K562 (cell line): ENCODE measurements around the gene GMPR. TPM values are rescaled to one million over a fixed set of nuclear protein-coding genes. Genes with fewer than 3 reads are reported as not detected.

Experiments used
- BCLAF1 ChIP-seq, 2 experiments: fragments of 450-650 bp in 1 of 2; IDR thresholded peaks; 2 replicates each; pipeline ENCODE4 v1.6.1; 2011 to 2017; ENCODE audit warnings: low read depth in 2 of 2, antibody characterized with exemption in 1 of 2, borderline replicate concordance in 1 of 2, low read length in 1 of 2, mild to moderate bottlenecking in 1 of 2, mixed read lengths in 1 of 2; ENCODE audit not compliant: control insufficient read depth in 1 of 2
- L3MBTL2 ChIP-seq: fragments of 450-650 bp; IDR thresholded peaks from 2 replicates; pipeline ENCODE4 v1.6.1; 2016; ENCODE audit warnings: mild to moderate bottlenecking, moderate library complexity
- LCOR ChIP-seq: sonication (generic); formaldehyde crosslinking; IDR thresholded peaks from 2 replicates; pipeline ENCODE4 v1.8.0; 2022; ENCODE audit warnings: mild to moderate bottlenecking, missing genetic modification reagents
- MAZ ChIP-seq, 2 experiments: fragments of 450-650 bp in 1 of 2; sonication (generic) in 1 of 2; formaldehyde crosslinking; IDR thresholded peaks in 1 of 2; conservative IDR thresholded peaks in 1 of 2; 2 replicates each; pipeline versions ENCODE4 v1.4.0 to v1.5.0; 2020; ENCODE audit warnings: mild to moderate bottlenecking in 1 of 2, missing genetic modification reagents in 1 of 2
- NEUROD1 ChIP-seq: fragments of 150-350 bp; IDR thresholded peaks from 2 replicates; pipeline ENCODE4 v1.6.1; 2014; ENCODE audit warnings: borderline replicate concordance, low read length, low read depth; ENCODE audit not compliant: partially characterized antibody
- PRDM10 ChIP-seq: fragments of 450-650 bp; IDR thresholded peaks from 2 replicates; pipeline ENCODE4 v1.6.1; 2018; ENCODE audit not compliant: partially characterized antibody
- ZNF184 ChIP-seq: sonication (generic); formaldehyde crosslinking; IDR thresholded peaks from 2 replicates; pipeline ENCODE4 v1.5.0; 2020; ENCODE audit warnings: missing genetic modification reagents
- polyA plus RNA-seq, 8 experiments: library from polyadenylated mRNA; depleted of rRNA in 4 of 8; stranded (reverse) in 5 of 8; unstranded in 3 of 8; fragments of >200 nt; fragmentation: Nextera tagmentation in 2 of 8; fragmentation: Illumina TruSeq in 1 of 8; extraction: Ambion mirVana in 2 of 8; extraction: Trizol in 1 of 8; gene quantifications; 2 replicates each; pipeline versions ENCODE4 v1.2.1 to v1.2.3, GENCODE V29; 2011 to 2014; ENCODE audit warnings: inconsistent platforms in 1 of 8, missing spikeins in 1 of 8
- total RNA-seq, 7 experiments: library from RNA; depleted of rRNA in 6 of 7; stranded (reverse); fragments of >200 nt in 6 of 7; fragmentation: Illumina TruSeq in 2 of 7; extraction: Trizol in 2 of 7; gene quantifications; 2 replicates each; pipeline versions ENCODE4 v1.2.1 to v1.2.3, GENCODE V29; 2011 to 2021; ENCODE audit warnings: low replicate concordance in 1 of 7
- TF ChIP-seq, protein P1 (sequence below): fragments of 450-650 bp; IDR thresholded peaks from 2 replicates; pipeline ENCODE4 v1.6.1; 2017; ENCODE audit warnings: antibody characterized with exemption, mild to moderate bottlenecking
- TF ChIP-seq, protein P2 (sequence below): fragments of 450-650 bp; IDR thresholded peaks from 2 replicates; pipeline ENCODE4 v1.6.1; 2016

Gene GMPR
- total and polyA plus RNA-seq, 9 of the 15 experiments (the other 6 are each of a cell fraction or from before 2014, with no cell fraction given), result 34.6 to 83.7 (median 49.8) TPM

DNA sequence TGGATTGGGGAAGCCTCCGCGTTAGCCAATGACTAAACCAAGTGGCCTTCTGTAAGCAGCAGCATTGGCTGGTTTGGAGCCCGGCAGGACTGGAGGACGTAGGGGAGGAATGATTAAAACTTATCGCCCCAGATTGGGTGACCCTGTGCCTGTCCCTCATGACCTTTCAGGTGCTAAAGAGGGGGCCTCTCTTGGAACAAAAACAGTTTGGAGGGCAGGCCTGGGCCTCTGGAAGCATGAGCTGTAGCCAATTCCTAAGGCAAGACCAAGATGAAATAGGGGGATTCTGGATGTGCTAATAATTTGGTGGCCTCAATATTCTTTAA, 1.4 kb downstream of the GMPR start (continued):
- TF ChIP-seq, protein P1, sequence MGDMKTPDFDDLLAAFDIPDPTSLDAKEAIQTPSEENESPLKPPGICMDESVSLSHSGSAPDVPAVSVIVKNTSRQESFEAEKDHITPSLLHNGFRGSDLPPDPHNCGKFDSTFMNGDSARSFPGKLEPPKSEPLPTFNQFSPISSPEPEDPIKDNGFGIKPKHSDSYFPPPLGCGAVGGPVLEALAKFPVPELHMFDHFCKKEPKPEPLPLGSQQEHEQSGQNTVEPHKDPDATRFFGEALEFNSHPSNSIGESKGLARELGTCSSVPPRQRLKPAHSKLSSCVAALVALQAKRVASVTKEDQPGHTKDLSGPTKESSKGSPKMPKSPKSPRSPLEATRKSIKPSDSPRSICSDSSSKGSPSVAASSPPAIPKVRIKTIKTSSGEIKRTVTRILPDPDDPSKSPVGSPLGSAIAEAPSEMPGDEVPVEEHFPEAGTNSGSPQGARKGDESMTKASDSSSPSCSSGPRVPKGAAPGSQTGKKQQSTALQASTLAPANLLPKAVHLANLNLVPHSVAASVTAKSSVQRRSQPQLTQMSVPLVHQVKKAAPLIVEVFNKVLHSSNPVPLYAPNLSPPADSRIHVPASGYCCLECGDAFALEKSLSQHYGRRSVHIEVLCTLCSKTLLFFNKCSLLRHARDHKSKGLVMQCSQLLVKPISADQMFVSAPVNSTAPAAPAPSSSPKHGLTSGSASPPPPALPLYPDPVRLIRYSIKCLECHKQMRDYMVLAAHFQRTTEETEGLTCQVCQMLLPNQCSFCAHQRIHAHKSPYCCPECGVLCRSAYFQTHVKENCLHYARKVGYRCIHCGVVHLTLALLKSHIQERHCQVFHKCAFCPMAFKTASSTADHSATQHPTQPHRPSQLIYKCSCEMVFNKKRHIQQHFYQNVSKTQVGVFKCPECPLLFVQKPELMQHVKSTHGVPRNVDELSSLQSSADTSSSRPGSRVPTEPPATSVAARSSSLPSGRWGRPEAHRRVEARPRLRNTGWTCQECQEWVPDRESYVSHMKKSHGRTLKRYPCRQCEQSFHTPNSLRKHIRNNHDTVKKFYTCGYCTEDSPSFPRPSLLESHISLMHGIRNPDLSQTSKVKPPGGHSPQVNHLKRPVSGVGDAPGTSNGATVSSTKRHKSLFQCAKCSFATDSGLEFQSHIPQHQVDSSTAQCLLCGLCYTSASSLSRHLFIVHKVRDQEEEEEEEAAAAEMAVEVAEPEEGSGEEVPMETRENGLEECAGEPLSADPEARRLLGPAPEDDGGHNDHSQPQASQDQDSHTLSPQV, result peak; percentile 41; the same call in 1 of the 2 replicates
- TF ChIP-seq L3MBTL2 (peak; percentile 5; the same call in 1 of the 2 replicates), MAZ (CRISPR knock-in tag; conservative IDR thresholded peaks at IDR 0.05 in 1 of 2, IDR thresholded peaks at IDR 0.05 in 1 of 2) (0 out of 4 replicates have a peak, but pooled peaks of 1 of the 2 experiments have one; percentile 31), LCOR (0 out of 2 replicates have a peak, but pooled peaks have one; percentile 29), BCLAF1 (IDR thresholded peaks at IDR 0.05; ENCODE audit: borderline replicate concordance in 1 of 2, control insufficient read depth in 1 of 2, low read depth in 2 of 2, low read length in 1 of 2) (no peak), NEUROD1 (peak; percentile 15), PRDM10 (peak; percentile 70), ZNF184 (no peak)
- TF ChIP-seq, protein P2, sequence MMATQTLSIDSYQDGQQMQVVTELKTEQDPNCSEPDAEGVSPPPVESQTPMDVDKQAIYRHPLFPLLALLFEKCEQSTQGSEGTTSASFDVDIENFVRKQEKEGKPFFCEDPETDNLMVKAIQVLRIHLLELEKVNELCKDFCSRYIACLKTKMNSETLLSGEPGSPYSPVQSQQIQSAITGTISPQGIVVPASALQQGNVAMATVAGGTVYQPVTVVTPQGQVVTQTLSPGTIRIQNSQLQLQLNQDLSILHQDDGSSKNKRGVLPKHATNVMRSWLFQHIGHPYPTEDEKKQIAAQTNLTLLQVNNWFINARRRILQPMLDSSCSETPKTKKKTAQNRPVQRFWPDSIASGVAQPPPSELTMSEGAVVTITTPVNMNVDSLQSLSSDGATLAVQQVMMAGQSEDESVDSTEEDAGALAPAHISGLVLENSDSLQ, result 0 out of 2 replicates have a peak, but pooled peaks have one; percentile 3
